ENCODE results near the gene PHIP.

GRCh38 chr6:78993955-78994354, 84.1 kb downstream of the PHIP start:
- TF ChIP-seq TAF1 (IDR thresholded peaks at IDR 0.05; ENCODE audit: low read depth, low read length) = no peak
- no peak for TF ChIP-seq POLR2AphosphoS5 (IDR thresholded peaks at IDR 0.05; ENCODE audit: low read depth, low read length)
